ENCODE data around the gene HDAC4. TPM values are rescaled to one million over a fixed set of nuclear protein-coding genes. Genes with fewer than 3 reads are reported as not detected.
"Not testable (repeated sequence)": the region's sequence is repeated elsewhere in the genome, so short reads cannot be mapped to it uniquely, and the experiment has no call there.

Gene HDAC4
- total and polyA plus RNA-seq, 4 donors: 2.9 to 37.2 (median 4.4) TPM

- Histone ChIP-seq H3K27ac (ENCODE audit: low read depth in 1 of 2, low read length in 2 of 2) (no peak overlapping the region), H3K27me3 (ENCODE audit: control insufficient read depth in 4 of 4, insufficient read depth in 4 of 4, low read length in 3 of 4) (no peaks in the 10 kb centered on the region), H3K4me3 (ENCODE audit: low read depth in 1 of 3, low read length in 3 of 3) (no peak overlapping the region), H3K4me1 (ENCODE audit: control insufficient read depth in 4 of 4, insufficient read depth in 4 of 4, low read length in 3 of 4) (no peaks in the 10 kb centered on the region), H3K36me3 (ENCODE audit: control insufficient read depth in 4 of 4, insufficient read depth in 3 of 4, low read depth in 1 of 4, low read length in 3 of 4) (peaks cover 8 to 37% (median 19%) of the 10 kb centered on the region in 4 donors), H3K9me3 (ENCODE audit: control insufficient read depth in 4 of 4, low read length in 3 of 4) (peaks cover 0 to 9% (median 3%) of the 10 kb centered on the region in 4 donors), H3K9ac (ENCODE audit: low read depth in 1 of 2, low read length in 2 of 2) (no peak overlapping the region)
- TF ChIP-seq JUND (IDR thresholded peaks at IDR 0.05) (no peak), GABPA (IDR thresholded peaks at IDR 0.05 in 1 of 2, conservative IDR thresholded peaks at IDR 0.05 in 1 of 2) (no peak), SP1 (IDR thresholded peaks at IDR 0.05) (no peak), FOXA1 (IDR thresholded peaks at IDR 0.05) (no peak), HNF4A (conservative IDR thresholded peaks at IDR 0.05) (no peak), FOXA2 (IDR thresholded peaks at IDR 0.05) (no peak), EGR1 (IDR thresholded peaks at IDR 0.05; ENCODE audit: low read depth in 2 of 2) (no peak), RXRA (IDR thresholded peaks at IDR 0.05) (no peak), NR2F2 (IDR thresholded peaks at IDR 0.05) (no peak), REST (IDR thresholded peaks at IDR 0.05) (no peak)
- TF ChIP-seq, protein P1, sequence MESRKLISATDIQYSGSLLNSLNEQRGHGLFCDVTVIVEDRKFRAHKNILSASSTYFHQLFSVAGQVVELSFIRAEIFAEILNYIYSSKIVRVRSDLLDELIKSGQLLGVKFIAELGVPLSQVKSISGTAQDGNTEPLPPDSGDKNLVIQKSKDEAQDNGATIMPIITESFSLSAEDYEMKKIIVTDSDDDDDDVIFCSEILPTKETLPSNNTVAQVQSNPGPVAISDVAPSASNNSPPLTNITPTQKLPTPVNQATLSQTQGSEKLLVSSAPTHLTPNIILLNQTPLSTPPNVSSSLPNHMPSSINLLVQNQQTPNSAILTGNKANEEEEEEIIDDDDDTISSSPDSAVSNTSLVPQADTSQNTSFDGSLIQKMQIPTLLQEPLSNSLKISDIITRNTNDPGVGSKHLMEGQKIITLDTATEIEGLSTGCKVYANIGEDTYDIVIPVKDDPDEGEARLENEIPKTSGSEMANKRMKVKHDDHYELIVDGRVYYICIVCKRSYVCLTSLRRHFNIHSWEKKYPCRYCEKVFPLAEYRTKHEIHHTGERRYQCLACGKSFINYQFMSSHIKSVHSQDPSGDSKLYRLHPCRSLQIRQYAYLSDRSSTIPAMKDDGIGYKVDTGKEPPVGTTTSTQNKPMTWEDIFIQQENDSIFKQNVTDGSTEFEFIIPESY (IDR thresholded peaks at IDR 0.05): no peak
- 99% methylated on average over 11 of the region's 11 CpGs for WGBS
- no peak for DNase-seq (ENCODE audit: low spot score)
Observed at GRCh38 chr2:239177325-239177724, 223.5 kb downstream of the HDAC4 start.

DNA sequence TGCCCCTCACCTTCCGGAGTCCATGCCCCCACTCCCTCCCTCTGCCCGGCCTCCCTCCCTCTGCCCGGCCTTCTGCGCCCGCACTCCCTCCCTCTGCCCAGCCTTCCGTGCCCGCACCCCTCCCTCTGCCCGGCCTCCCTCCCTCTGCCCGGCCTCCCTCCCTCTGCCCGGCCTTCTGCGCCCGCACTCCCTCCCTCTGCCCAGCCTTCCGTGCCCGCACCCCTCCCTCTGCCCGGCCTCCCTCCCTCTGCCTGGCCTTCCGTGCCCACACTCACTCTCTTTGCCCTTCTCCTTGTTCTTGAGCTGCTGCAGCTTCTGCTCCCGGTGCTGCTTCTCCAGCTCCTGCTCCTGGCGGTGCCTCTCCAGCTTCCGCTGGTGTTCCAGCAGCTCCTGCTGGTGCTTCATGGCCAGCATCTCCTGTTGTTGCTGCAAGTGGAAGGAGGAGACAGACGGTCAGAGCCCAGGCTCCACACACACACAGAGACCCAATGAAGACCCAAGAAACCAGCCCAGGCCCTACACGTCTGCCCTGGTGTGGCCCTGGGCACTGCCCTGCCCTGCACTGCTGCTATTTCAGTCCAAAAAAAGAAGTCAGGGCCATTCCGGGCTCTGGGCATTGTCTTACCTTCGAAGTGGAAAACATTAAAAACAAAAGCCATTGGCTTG is 224.5 kb downstream of the HDAC4 start:
- not testable (repeated sequence) for H3K4me3 ChIP-seq (ENCODE audit: low read depth in 1 of 3, low read length in 3 of 3); H3K4me1 ChIP-seq (ENCODE audit: control insufficient read depth in 4 of 4, insufficient read depth in 4 of 4, low read length in 3 of 4); H3K27ac ChIP-seq (ENCODE audit: low read depth in 1 of 2, low read length in 2 of 2); H3K9ac ChIP-seq (ENCODE audit: low read depth in 1 of 2, low read length in 2 of 2); DNase-seq (ENCODE audit: low spot score); H3K27me3 ChIP-seq (ENCODE audit: control insufficient read depth in 4 of 4, insufficient read depth in 4 of 4, low read length in 3 of 4)
- peaks cover 0 to 14% (median 6%) of the 10 kb centered on the region in 4 donors for H3K9me3 ChIP-seq (ENCODE audit: control insufficient read depth in 4 of 4, low read length in 3 of 4)
- peaks cover 8 to 37% (median 19%) of the 10 kb centered on the region in 4 donors for H3K36me3 ChIP-seq (ENCODE audit: control insufficient read depth in 4 of 4, insufficient read depth in 3 of 4, low read depth in 1 of 4, low read length in 3 of 4)
- WGBS: 94% methylated on average over 23 of the region's 23 CpGs

DNA sequence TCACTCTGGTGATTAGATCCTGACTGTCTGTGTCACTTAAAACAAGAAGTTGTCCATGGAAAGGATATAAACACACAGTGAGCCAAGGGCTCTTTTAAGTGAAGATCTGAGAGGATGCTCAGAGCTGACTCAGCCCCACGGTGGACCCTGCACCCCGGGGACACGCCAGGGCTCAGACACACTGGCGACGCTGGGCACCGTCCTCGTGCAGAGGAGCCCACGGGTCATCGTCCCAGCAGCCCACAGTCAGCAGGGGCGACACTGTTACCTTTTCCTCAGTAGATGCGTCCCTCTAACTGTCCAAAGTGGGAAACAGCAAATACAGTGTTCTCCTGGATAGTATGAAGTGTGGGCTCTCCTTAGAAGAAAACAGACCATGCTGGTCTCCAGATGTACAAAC is 225.6 kb downstream of the HDAC4 start:
- H3K9me3 ChIP-seq (ENCODE audit: control insufficient read depth in 4 of 4, low read length in 3 of 4): peaks cover 0 to 17% (median 8%) of the 10 kb centered on the region in 4 donors

More for the DNA sequence above, 225.6 kb downstream of the HDAC4 start:
- no peak for DNase-seq (ENCODE audit: low spot score)
- H3K4me3 ChIP-seq (ENCODE audit: low read depth in 1 of 3, low read length in 3 of 3): no peak overlapping the region
- no peaks in the 10 kb centered on the region for H3K27me3 ChIP-seq (ENCODE audit: control insufficient read depth in 4 of 4, insufficient read depth in 4 of 4, low read length in 3 of 4)
- H3K4me1 ChIP-seq (ENCODE audit: control insufficient read depth in 4 of 4, insufficient read depth in 4 of 4, low read length in 3 of 4): no peaks in the 10 kb centered on the region
- H3K27ac ChIP-seq (ENCODE audit: low read depth in 1 of 2, low read length in 2 of 2): no peak overlapping the region
- WGBS: over 99% methylated on average over 11 of the region's 11 CpGs
- H3K9ac ChIP-seq (ENCODE audit: low read depth in 1 of 2, low read length in 2 of 2): no peak overlapping the region
- TF ChIP-seq HNF4A (conservative IDR thresholded peaks at IDR 0.05): no peak
- TF ChIP-seq RAD21 (IDR thresholded peaks at IDR 0.05): no peak
- TF ChIP-seq, protein P1 (IDR thresholded peaks at IDR 0.05): no peak
- TF ChIP-seq EGR1 (IDR thresholded peaks at IDR 0.05; ENCODE audit: low read depth in 2 of 2): no peak
- H3K36me3 ChIP-seq (ENCODE audit: control insufficient read depth in 4 of 4, insufficient read depth in 3 of 4, low read depth in 1 of 4, low read length in 3 of 4): peaks cover 9 to 33% (median 20%) of the 10 kb centered on the region in 4 donors
